Uterus (tissue), 4 donors: ENCODE results near the gene KIF18A. TPM values are rescaled to one million over a fixed set of nuclear protein-coding genes. Genes with fewer than 3 reads are reported as not detected.

Experiments used
- DNase-seq, 2 donors: peaks; one replicate each; pipeline ENCODE4 v3.0.0-alpha.2; 2019 to 2020
- H3K27ac ChIP-seq, 2 donors: fragments of 200-600 bp; sonication (generic); 1 replicate in 1 of 2; 2 replicates in 1 of 2; pipeline ENCODE4 v1.5.1; 2016 to 2018
- H3K27me3 ChIP-seq, 2 donors: fragments of 200-600 bp; sonication (generic); one replicate each; pipeline ENCODE4 v1.5.1; 2018 to 2019; ENCODE audit warnings: control low read depth in 1 of 2
- H3K36me3 ChIP-seq, 2 donors: fragments of 200-600 bp; sonication (generic); one replicate each; pipeline ENCODE4 v1.5.1; 2019; ENCODE audit warnings: control low read depth in 1 of 2
- H3K4me1 ChIP-seq, 2 donors: fragments of 200-600 bp; sonication (generic); one replicate each; pipeline ENCODE4 v1.5.1; 2018 to 2019; ENCODE audit warnings: control low read depth in 1 of 2
- H3K4me3 ChIP-seq, 2 donors: fragments of 200-600 bp; sonication (generic); 1 replicate in 1 of 2; 2 replicates in 1 of 2; pipeline ENCODE4 v1.5.1; 2018 to 2019; ENCODE audit warnings: mild to moderate bottlenecking in 1 of 2
- H3K9me3 ChIP-seq, 2 donors: fragments of 200-600 bp; sonication (generic); one replicate each; pipeline ENCODE4 v1.5.1; 2019; ENCODE audit warnings: control low read depth in 1 of 2
- POLR2A ChIP-seq, 2 donors: fragments of 450-650 bp; IDR thresholded peaks; one replicate each; pipeline ENCODE4 v1.6.1; 2016; ENCODE audit warnings: antibody characterized with exemption in 2 of 2, mild to moderate bottlenecking in 1 of 2, moderate library complexity in 1 of 2
- intact Hi-C: fragments of 100-400 bp; cut with DNase I; formaldehyde crosslinking; loops from one replicate; pipeline ENCODE4 v1.15.1; 2023; ENCODE audit warnings: low total_unique reads
- total RNA-seq, 4 donors: library from RNA; depleted of rRNA in 3 of 4; stranded (reverse); fragments of >200 nt in 3 of 4; gene quantifications; one replicate each; pipeline versions ENCODE4 v1.1.0 to v1.2.4, GENCODE V29; 2014 to 2023
- TF ChIP-seq, protein P1 (sequence below), 4 experiments: fragments of 200-600 bp in 2 of 4; fragments of 450-650 bp in 2 of 4; sonication (generic) in 2 of 4; IDR thresholded peaks; one replicate each; pipeline ENCODE4 v1.5.1; 2016 to 2019; ENCODE audit warnings: antibody characterized with exemption in 4 of 4, mild to moderate bottlenecking in 2 of 4, moderate library complexity in 1 of 4
- donor health status: DM: yes; HTN: yes; CAD: no.

KIF18A gene
- total RNA-seq: 10 to 100 TPM in 1 of 4 donors, under 1 TPM in 2, not detected in 1; 0.29 to 13.1 (median 0.43) TPM

DNA sequence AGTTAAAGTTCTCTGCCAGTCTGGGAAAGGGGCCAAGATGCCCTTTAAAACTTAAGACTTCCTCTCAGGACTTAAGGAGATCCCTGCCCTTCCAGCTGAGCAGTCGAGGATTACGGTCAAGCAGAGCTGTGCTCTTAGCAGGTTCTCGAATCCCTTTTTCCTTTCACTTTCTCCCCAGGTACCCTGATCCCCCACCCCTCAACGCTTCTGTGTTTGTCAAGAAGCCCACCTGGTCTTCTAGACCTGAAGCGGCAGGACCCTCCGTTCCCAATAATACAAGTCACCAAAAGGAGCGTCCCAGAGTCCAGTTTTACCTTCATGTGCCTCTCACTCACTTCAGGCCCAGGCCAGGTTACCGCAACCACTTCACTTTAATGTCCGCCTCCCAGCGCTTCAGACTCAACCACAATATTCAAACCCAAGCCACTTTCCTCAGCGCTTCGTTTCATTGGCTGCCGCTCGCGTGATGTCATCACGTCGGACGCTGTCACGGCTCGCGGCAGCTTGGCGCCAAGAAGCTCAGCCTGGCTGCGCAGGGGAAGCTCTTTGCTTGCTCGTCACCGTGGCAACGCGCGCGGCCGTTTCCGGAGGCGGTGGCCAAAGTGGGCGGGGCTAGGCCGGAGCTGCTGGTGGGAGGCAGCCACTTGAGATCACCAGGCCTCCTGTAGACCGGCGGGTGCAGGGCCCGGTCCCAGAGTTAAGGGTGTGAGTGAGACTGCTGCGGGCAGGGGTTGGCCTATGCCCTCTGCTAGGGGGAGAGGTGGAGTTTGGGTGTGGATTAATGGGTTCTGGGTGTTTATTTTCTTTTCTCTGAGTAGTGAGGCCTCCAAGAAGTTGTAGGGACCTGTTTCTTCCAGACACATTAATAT, at the start of gene KIF18A, which contains the start of gene METTL15:
Gene KIF18A, minus strand, starts transcription at position 407 of the 869 bp plus-strand sequence. CDS start 10,209 bp downstream, outside the sequence.
Gene METTL15, plus strand, starts transcription at position 639 of the 869 bp plus-strand sequence. CDS start 4,947 bp downstream, outside the sequence.
- H3K4me1 ChIP-seq: no peaks in the 10 kb centered on the region
- H3K9me3 ChIP-seq: no peaks in the 10 kb centered on the region
- peak within 1 kb of the TSS; percentile 83 to 85 for H3K27ac ChIP-seq
- H3K27me3 ChIP-seq: no peaks in the 10 kb centered on the region
- H3K4me3 ChIP-seq: peak within 1 kb of the TSS; percentile 42 to 44
- intact Hi-C loops: no loop called here
- no peaks in the 10 kb centered on the region for H3K36me3 ChIP-seq
- peak; percentile 99 to 100 for DNase-seq
- TF ChIP-seq POLR2A (IDR thresholded peaks at IDR 0.05): peak; percentile 53 to 71
- TF ChIP-seq, protein P1, sequence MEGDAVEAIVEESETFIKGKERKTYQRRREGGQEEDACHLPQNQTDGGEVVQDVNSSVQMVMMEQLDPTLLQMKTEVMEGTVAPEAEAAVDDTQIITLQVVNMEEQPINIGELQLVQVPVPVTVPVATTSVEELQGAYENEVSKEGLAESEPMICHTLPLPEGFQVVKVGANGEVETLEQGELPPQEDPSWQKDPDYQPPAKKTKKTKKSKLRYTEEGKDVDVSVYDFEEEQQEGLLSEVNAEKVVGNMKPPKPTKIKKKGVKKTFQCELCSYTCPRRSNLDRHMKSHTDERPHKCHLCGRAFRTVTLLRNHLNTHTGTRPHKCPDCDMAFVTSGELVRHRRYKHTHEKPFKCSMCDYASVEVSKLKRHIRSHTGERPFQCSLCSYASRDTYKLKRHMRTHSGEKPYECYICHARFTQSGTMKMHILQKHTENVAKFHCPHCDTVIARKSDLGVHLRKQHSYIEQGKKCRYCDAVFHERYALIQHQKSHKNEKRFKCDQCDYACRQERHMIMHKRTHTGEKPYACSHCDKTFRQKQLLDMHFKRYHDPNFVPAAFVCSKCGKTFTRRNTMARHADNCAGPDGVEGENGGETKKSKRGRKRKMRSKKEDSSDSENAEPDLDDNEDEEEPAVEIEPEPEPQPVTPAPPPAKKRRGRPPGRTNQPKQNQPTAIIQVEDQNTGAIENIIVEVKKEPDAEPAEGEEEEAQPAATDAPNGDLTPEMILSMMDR (IDR thresholded peaks at IDR 0.05): peak in 1 of 4 experiments; percentile 11

DNA sequence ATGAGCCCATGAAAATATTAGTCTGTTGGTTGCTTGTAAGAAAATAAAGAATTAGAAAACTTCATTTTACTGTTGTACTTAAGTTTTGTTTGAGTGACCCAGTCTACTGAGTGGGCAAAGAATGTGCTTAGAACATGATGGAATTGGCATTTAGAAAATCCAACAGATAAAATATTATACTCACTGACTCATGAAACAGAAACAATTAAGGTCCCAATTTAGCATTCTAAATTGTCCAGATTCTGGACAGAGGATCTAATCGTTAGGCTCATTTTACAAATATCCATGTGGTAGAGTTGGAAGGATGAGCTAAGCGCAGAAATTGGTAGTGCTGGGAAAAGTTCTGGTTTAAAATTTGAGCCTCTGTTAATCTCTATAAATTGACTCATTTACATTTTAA, 45.6 kb upstream of the KIF18A start:
- Histone ChIP-seq H3K27me3 (no peaks in the 10 kb centered on the region), H3K36me3 (no peaks in the 10 kb centered on the region), H3K9me3 (no peaks in the 10 kb centered on the region), H3K27ac (no peak overlapping the region), H3K4me3 (no peak overlapping the region), H3K4me1 (no peaks in the 10 kb centered on the region)
- no peak for TF ChIP-seq POLR2A (IDR thresholded peaks at IDR 0.05)
- TF ChIP-seq, protein P1 (IDR thresholded peaks at IDR 0.05): no peak
- no peak for DNase-seq
- intact Hi-C loops: no loop called here

DNA sequence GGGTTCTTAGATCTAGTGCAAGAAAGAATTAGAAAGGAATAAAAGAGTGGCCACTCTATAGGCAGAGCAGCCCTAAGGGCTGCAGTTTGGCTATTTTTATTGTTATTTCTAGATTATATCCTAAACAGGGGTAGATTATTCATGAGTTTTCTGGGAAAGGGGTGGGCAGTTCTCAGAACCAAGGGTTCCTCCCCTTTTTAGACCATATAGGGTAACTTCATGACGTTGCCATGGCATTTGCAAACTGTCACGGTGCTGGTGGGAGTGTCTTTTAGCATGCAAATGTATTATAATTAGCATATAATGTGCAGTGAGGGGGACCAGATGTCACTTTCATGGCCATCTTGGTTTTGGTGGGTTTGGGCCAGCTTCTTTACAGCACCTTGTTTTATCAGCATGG, 44.8 kb upstream of the KIF18A start:
- Histone ChIP-seq H3K4me1 (no peaks in the 10 kb centered on the region), H3K9me3 (no peaks in the 10 kb centered on the region), H3K27me3 (no peaks in the 10 kb centered on the region), H3K27ac (no peak overlapping the region), H3K36me3 (no peaks in the 10 kb centered on the region), H3K4me3 (no peak overlapping the region)
- intact Hi-C loops: no loop called here
- TF ChIP-seq, protein P1 (IDR thresholded peaks at IDR 0.05): no peak
- no peak for TF ChIP-seq POLR2A (IDR thresholded peaks at IDR 0.05)
- no peak for DNase-seq

DNA sequence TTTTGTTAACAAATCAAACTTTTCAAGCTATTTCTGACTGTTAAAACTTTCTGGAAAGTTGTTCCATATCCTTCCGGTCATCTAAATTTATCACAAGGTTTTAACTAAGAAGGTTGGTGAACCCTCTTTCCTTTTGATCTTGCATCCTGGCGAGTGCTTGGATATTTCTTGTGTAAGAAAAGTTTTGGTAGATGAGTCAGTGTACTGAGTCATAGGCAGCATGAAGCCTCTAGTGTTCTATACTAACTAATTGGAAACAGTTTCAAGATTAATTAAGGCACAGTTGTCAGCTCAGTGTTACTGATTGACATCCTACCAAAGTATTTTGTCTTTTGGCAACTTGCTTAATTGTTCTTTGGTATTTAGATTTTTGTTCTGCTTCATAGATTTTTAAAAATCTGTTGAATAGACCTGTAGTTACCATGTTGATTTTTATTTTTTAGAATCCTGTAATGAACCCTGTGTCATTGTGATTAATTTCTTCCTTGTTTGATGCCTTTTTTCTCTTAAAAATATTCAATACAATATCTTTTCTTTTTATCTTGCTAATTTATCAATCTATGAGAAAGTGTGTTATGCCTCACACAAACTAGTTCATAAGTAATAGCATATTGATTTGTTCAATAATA, 38.3 kb upstream of the KIF18A start:
- Histone ChIP-seq H3K36me3 (no peaks in the 10 kb centered on the region), H3K4me3 (no peak overlapping the region), H3K27me3 (no peaks in the 10 kb centered on the region), H3K4me1 (no peaks in the 10 kb centered on the region), H3K9me3 (no peaks in the 10 kb centered on the region), H3K27ac (no peak overlapping the region)
- DNase-seq: no peak
- intact Hi-C loops: no loop called here
- TF ChIP-seq, protein P1 (IDR thresholded peaks at IDR 0.05): no peak
- TF ChIP-seq POLR2A (IDR thresholded peaks at IDR 0.05): no peak

DNA sequence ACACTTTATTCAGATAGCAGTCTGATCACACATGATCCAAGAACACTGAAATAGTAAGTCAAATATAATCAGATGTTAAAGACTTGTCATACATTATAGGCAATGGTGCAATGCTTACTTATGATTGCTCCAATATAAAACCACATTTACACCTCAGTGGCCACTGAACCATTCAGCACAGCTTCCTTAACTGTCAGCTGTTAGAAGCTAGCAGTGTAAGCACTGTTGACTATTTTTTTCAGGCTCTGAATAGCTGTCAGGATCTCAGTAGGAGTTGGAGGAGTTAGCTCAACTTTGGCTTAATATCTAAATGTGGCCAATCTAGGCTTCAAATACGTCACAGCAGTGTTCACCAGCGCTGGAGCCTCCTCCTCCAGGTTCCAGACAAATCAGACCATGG, 36.9 kb upstream of the KIF18A start:
- intact Hi-C loops: no loop called here
- H3K36me3 ChIP-seq: no peaks in the 10 kb centered on the region
- H3K27ac ChIP-seq: no peak overlapping the region
- no peak for TF ChIP-seq POLR2A (IDR thresholded peaks at IDR 0.05)
- TF ChIP-seq, protein P1 (IDR thresholded peaks at IDR 0.05): no peak
- peaks cover 0 to 12% of the 10 kb centered on the region in 2 donors for H3K9me3 ChIP-seq
- H3K4me1 ChIP-seq: no peaks in the 10 kb centered on the region
- H3K27me3 ChIP-seq: no peaks in the 10 kb centered on the region
- DNase-seq: no peak
- H3K4me3 ChIP-seq: no peak overlapping the region
